Ishikawa (cell line): ENCODE data around the gene XAGE1A.

Experiments used
- CEBPB ChIP-seq: IDR thresholded peaks from 2 replicates; pipeline ENCODE4 v1.6.1; 2012
- CREB1 ChIP-seq: IDR thresholded peaks from 2 replicates; pipeline ENCODE4 v1.6.1; 2012; ENCODE audit warnings: low read depth
- EGR1 ChIP-seq: IDR thresholded peaks from 2 replicates; pipeline ENCODE4 v1.6.1; 2012
- EP300 ChIP-seq: IDR thresholded peaks from 2 replicates; pipeline ENCODE4 v1.6.1; 2012; ENCODE audit warnings: borderline replicate concordance
- FOXM1 ChIP-seq: IDR thresholded peaks from 2 replicates; pipeline ENCODE4 v1.6.1; 2012; ENCODE audit warnings: low read depth, borderline replicate concordance
- MAX ChIP-seq: IDR thresholded peaks from 2 replicates; pipeline ENCODE4 v1.6.1; 2012
- NFIC ChIP-seq: IDR thresholded peaks from 2 replicates; pipeline ENCODE4 v1.6.1; 2012
- RAD21 ChIP-seq: IDR thresholded peaks from 2 replicates; pipeline ENCODE4 v1.6.1; 2012; ENCODE audit warnings: low read depth
- REST ChIP-seq: IDR thresholded peaks from 2 replicates; pipeline ENCODE4 v1.6.1; 2012; ENCODE audit warnings: low read depth, mild to moderate bottlenecking
- TAF1 ChIP-seq: IDR thresholded peaks from 2 replicates; pipeline ENCODE4 v1.6.1; 2012; ENCODE audit warnings: low read depth, mild to moderate bottlenecking
- TCF12 ChIP-seq: IDR thresholded peaks from 2 replicates; pipeline ENCODE4 v1.6.1; 2012; ENCODE audit warnings: low read depth
- TEAD4 ChIP-seq: IDR thresholded peaks from 2 replicates; pipeline ENCODE4 v1.6.1; 2012
- USF1 ChIP-seq: IDR thresholded peaks from 2 replicates; pipeline ENCODE4 v1.6.1; 2012
- YY1 ChIP-seq: IDR thresholded peaks from 2 replicates; pipeline ENCODE4 v1.6.1; 2012; ENCODE audit warnings: low read depth
- ZBTB7A ChIP-seq: IDR thresholded peaks from 2 replicates; pipeline ENCODE4 v1.6.1; 2012; ENCODE audit warnings: low read depth

Gene XAGE1A

GRCh38 chrX:52544147-52544840 lies 48.7 kb downstream of the XAGE1A start:
- TF ChIP-seq EP300 (no peak), TEAD4 (no peak), CREB1 (no peak), FOXM1 (no peak), NFIC (no peak), USF1 (no peak), MAX (no peak), TAF1 (no peak), YY1 (no peak), CEBPB (no peak), REST (no peak), RAD21 (no peak), TCF12 (no peak), EGR1 (no peak), ZBTB7A (no peak)
